SK-N-SH (cell line): ENCODE data around the gene KCTD7. TPM values are rescaled to one million over a fixed set of nuclear protein-coding genes. Genes with fewer than 3 reads are reported as not detected.

Experiments
- CTCF ChIA-PET: fragments of 300-600, 350-600 bp; formaldehyde crosslinking; extraction: SDS; loops from one replicate; lab custom pipeline; 2021; lab: Yijun Ruan, JAX
- POLR2A ChIA-PET: fragments of 350-600 bp; sonication (Branson Sonifier 250); formaldehyde crosslinking; extraction: SDS; loops from one replicate; lab custom pipeline; 2020; ENCODE audit warnings: antibody characterized with exemption, inconsistent platforms; lab: Yijun Ruan, JAX
- DNase-seq: peaks from one replicate; pipeline ENCODE4 v3.0.0; 2012
- H2AFZ ChIP-seq: fragments of 200-600 bp; sonication (generic); 2 replicates; pipeline ENCODE4 v1.8.1; 2016; ENCODE audit warnings: antibody characterized with exemption, mild to moderate bottlenecking, low read depth
- H3F3A ChIP-seq: fragments of 200-600 bp; sonication (generic); replicated peaks from 2 replicates; pipeline ENCODE3; 2016; ENCODE audit warnings: antibody characterized with exemption, mild to moderate bottlenecking; ENCODE audit not compliant: insufficient read depth
- H3K27ac ChIP-seq, 2 experiments: fragments of 200-500 bp in 1 of 2; fragments of 200-600 bp in 1 of 2; sonication (Bioruptor generic) in 1 of 2; sonication (generic), shearing (Covaris generic) in 1 of 2; 2 replicates each; pipeline versions ENCODE4 v1.5.1 to v1.6.1; 2014 to 2016; ENCODE audit warnings: low read depth in 2 of 2, inconsistent platforms in 1 of 2, low read length in 1 of 2, mild to moderate bottlenecking in 1 of 2, mixed read lengths in 1 of 2
- H3K27me3 ChIP-seq: fragments of 200-600 bp; sonication (generic), shearing (Covaris generic); 2 replicates; pipeline ENCODE4 v1.6.1; 2016; ENCODE audit warnings: mixed run types; ENCODE audit not compliant: insufficient read depth
- H3K36me3 ChIP-seq, 2 experiments: fragments of 200-500 bp in 1 of 2; fragments of 200-600 bp in 1 of 2; sonication (Bioruptor generic) in 1 of 2; sonication (generic) in 1 of 2; replicated peaks in 1 of 2; 2 replicates each; pipeline versions ENCODE3 to v1.5.1; 2014 to 2016; ENCODE audit warnings: low read length in 1 of 2, mild to moderate bottlenecking in 1 of 2; ENCODE audit not compliant: insufficient read depth in 2 of 2, control insufficient read depth in 1 of 2
- H3K4me1 ChIP-seq, 2 experiments: fragments of 200-500 bp in 1 of 2; fragments of 200-600 bp in 1 of 2; sonication (Bioruptor generic) in 1 of 2; sonication (generic), shearing (Covaris generic) in 1 of 2; 2 replicates each; pipeline versions ENCODE4 v1.5.1 to v1.6.1; 2014 to 2016; ENCODE audit warnings: low read depth in 1 of 2, low read length in 1 of 2, mixed run types in 1 of 2; ENCODE audit not compliant: insufficient read depth in 2 of 2, control insufficient read depth in 1 of 2
- H3K4me2 ChIP-seq: fragments of 200-600 bp; sonication (generic), shearing (Covaris generic); 2 replicates; pipeline ENCODE4 v1.6.1; 2017; ENCODE audit warnings: mixed run types
- H3K4me3 ChIP-seq, 2 experiments: fragments of 200-500 bp in 1 of 2; fragments of 200-600 bp in 1 of 2; sonication (Bioruptor generic) in 1 of 2; sonication (generic), shearing (Covaris generic) in 1 of 2; 2 replicates each; pipeline versions ENCODE4 v1.5.1 to v1.8.1; 2014 to 2016; ENCODE audit warnings: low read depth in 2 of 2, inconsistent platforms in 1 of 2, low read length in 1 of 2, mild to moderate bottlenecking in 1 of 2, mixed read lengths in 1 of 2, moderate library complexity in 1 of 2
- H3K79me2 ChIP-seq: fragments of 200-600 bp; sonication (generic); 2 replicates; pipeline ENCODE4 v1.8.1; 2017; ENCODE audit warnings: mild to moderate bottlenecking; ENCODE audit not compliant: insufficient read depth
- H3K9ac ChIP-seq: fragments of 200-600 bp; sonication (generic); 2 replicates; pipeline ENCODE4 v1.6.1; 2017; ENCODE audit warnings: mixed run types
- H3K9me2 ChIP-seq: fragments of 200-600 bp; sonication (generic); 2 replicates; pipeline ENCODE4 v1.6.1; 2017; ENCODE audit warnings: mixed run types
- H3K9me3 ChIP-seq: fragments of 200-600 bp; sonication (generic); 2 replicates; pipeline ENCODE4 v1.6.1; 2017; ENCODE audit warnings: mixed run types, mild to moderate bottlenecking, moderate library complexity
- H4K20me1 ChIP-seq: fragments of 200-600 bp; sonication (generic); 2 replicates; pipeline ENCODE4 v1.6.1; 2017; ENCODE audit warnings: mild to moderate bottlenecking, mixed run types; ENCODE audit not compliant: insufficient read depth
- ELF1 ChIP-seq: IDR thresholded peaks from 2 replicates; pipeline ENCODE4 v1.4.0; 2012
- RXRA ChIP-seq: IDR thresholded peaks from 2 replicates; pipeline ENCODE4 v1.4.0; 2012; ENCODE audit warnings: low read depth, mild to moderate bottlenecking, borderline replicate concordance
- SIN3A ChIP-seq: IDR thresholded peaks from 2 replicates; pipeline ENCODE4 v1.6.1; 2012; ENCODE audit warnings: low read depth, mild to moderate bottlenecking, low read length, moderate library complexity, borderline replicate concordance
- WGBS: methylation state at CpG from one replicate; pipeline ENCODE4 v1.1.6; 2017; ENCODE audit warnings: low lambda C conversion rate; 5-methylcytosine and 5-hydroxymethylcytosine counted together
- polyA plus RNA-seq, 3 experiments: library from polyadenylated mRNA; depleted of rRNA; stranded (reverse); fragments of >200 nt; gene quantifications; 2 replicates each; pipeline ENCODE4 v1.2.3, GENCODE V29; 2012
- TF ChIP-seq, protein P1 (sequence below): IDR thresholded peaks from 2 replicates; pipeline ENCODE4 v1.4.0; 2012; ENCODE audit warnings: low read depth, borderline replicate concordance
- TF ChIP-seq, protein P2 (sequence below): IDR thresholded peaks from 2 replicates; pipeline ENCODE4; 2012
- TF ChIP-seq, protein P3 (sequence below): fragments of 150-350 bp; IDR thresholded peaks from 2 replicates; pipeline ENCODE4 v1.6.1; 2016; ENCODE audit warnings: mild to moderate bottlenecking, low read depth, low read length
- TF ChIP-seq, protein P4 (sequence below): fragments of 150-350 bp; IDR thresholded peaks from 2 replicates; pipeline ENCODE4 v1.6.1; 2017; ENCODE audit warnings: antibody characterized with exemption, low read length, low read depth, borderline replicate concordance

Gene KCTD7
- polyA plus RNA-seq, 1 of the 3 experiments (the other 2 are of a cell fraction), result 19.5 TPM

DNA sequence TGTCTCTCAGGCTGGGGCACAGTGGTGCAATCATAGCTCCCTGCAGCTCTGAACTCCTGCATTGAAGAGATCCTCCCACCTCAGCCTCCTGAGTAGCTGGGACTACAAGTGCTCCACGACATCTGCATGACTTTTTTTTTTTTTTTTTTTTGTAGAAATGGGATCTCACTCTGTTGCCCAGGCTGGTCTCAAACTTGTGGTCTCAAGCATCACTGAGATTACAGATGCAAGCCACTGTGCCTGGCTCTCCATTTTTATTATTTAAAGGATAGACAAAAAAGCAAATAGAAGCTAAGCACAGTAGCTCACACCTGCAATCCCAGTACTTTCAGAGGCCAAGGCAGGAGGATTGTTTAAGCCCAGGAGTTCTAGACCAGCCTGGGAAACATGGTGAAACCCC lies 13.0 kb upstream of the KCTD7 start:
- Histone ChIP-seq H4K20me1 (no peaks in the 10 kb centered on the region), H3K4me3 (no peak overlapping the region), H3K9me2 (no peaks in the 10 kb centered on the region), H2AFZ (no peak overlapping the region), H3K4me1 (no peaks in the 10 kb centered on the region), H3K4me2 (no peak overlapping the region), H3K9me3 (no peaks in the 10 kb centered on the region), H3K27ac (no peak overlapping the region), H3K27me3 (no peaks in the 10 kb centered on the region), H3F3A (no peaks in the 10 kb centered on the region), H3K79me2 (no peaks in the 10 kb centered on the region), H3K36me3 (no peaks in the 10 kb centered on the region), H3K9ac (no peak overlapping the region)
- no peak for DNase-seq
- no peak for TF ChIP-seq ELF1
- TF ChIP-seq, protein P1, sequence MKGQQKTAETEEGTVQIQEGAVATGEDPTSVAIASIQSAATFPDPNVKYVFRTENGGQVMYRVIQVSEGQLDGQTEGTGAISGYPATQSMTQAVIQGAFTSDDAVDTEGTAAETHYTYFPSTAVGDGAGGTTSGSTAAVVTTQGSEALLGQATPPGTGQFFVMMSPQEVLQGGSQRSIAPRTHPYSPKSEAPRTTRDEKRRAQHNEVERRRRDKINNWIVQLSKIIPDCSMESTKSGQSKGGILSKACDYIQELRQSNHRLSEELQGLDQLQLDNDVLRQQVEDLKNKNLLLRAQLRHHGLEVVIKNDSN, result no peak
- WGBS, result 37% methylated on average over 1 of the region's 1 CpG
- POLR2A ChIA-PET, result interaction anchor here (0.5 to 0.7 kb wide), 2 partner anchors 132 to 1889 kb away, joined by 3 to 4 read pairs; no protein-coding TSS in a partner anchor
- CTCF ChIA-PET, result interaction anchor here (1.4 kb wide), 1 partner anchor 11 kb away, joined by 3 read pairs; no protein-coding TSS in a partner anchor

DNA sequence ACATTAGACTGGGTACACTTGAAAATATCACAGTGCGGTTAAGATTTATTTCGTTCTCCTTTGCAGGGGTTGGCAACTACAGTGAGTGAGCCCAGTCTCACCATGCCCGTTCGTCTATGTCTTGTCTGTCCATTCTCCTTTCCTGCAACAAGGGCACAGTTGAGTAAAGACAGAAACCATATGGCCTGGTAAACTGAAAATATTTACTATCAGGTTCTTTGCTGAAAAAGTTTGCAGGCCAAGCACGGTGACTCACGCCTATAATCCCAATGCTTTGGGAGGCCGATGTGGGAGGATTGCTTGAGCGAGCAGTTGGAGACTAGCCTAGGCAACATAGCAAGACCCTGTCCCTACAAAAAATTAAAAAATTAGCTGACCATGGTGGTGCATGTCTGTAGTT lies 11.4 kb upstream of the KCTD7 start:
- no peaks in the 10 kb centered on the region for H3K9me2 ChIP-seq
- no peaks in the 10 kb centered on the region for H3K27me3 ChIP-seq
- ChIA-PET POLR2A (no interaction called here), CTCF (interaction anchor here (1.4 kb wide), 1 partner anchor 59 kb away, joined by 4 read pairs; no protein-coding TSS in a partner anchor)
- 65% methylated on average over 8 of the region's 8 CpGs for WGBS
- no peak for DNase-seq
- H3K4me2 ChIP-seq, result no peak overlapping the region
- H3K79me2 ChIP-seq, result no peaks in the 10 kb centered on the region
- no peaks in the 10 kb centered on the region for H3K36me3 ChIP-seq
- no peak overlapping the region for H3K4me3 ChIP-seq
- H4K20me1 ChIP-seq, result no peaks in the 10 kb centered on the region
- no peaks in the 10 kb centered on the region for H3K4me1 ChIP-seq
- H3K9ac ChIP-seq, result no peak overlapping the region
- TF ChIP-seq RXRA (no peak), SIN3A (no peak)
- TF ChIP-seq, protein P2, sequence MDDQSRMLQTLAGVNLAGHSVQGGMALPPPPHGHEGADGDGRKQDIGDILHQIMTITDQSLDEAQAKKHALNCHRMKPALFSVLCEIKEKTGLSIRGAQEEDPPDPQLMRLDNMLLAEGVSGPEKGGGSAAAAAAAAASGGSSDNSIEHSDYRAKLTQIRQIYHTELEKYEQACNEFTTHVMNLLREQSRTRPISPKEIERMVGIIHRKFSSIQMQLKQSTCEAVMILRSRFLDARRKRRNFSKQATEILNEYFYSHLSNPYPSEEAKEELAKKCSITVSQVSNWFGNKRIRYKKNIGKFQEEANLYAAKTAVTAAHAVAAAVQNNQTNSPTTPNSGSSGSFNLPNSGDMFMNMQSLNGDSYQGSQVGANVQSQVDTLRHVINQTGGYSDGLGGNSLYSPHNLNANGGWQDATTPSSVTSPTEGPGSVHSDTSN, result no peak
- TF ChIP-seq, protein P3, sequence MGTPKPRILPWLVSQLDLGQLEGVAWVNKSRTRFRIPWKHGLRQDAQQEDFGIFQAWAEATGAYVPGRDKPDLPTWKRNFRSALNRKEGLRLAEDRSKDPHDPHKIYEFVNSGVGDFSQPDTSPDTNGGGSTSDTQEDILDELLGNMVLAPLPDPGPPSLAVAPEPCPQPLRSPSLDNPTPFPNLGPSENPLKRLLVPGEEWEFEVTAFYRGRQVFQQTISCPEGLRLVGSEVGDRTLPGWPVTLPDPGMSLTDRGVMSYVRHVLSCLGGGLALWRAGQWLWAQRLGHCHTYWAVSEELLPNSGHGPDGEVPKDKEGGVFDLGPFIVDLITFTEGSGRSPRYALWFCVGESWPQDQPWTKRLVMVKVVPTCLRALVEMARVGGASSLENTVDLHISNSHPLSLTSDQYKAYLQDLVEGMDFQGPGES, result no peak
- TF ChIP-seq, protein P4, sequence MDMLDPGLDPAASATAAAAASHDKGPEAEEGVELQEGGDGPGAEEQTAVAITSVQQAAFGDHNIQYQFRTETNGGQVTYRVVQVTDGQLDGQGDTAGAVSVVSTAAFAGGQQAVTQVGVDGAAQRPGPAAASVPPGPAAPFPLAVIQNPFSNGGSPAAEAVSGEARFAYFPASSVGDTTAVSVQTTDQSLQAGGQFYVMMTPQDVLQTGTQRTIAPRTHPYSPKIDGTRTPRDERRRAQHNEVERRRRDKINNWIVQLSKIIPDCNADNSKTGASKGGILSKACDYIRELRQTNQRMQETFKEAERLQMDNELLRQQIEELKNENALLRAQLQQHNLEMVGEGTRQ, result no peak
- H3F3A ChIP-seq, result no peaks in the 10 kb centered on the region
- H3K27ac ChIP-seq, result no peak overlapping the region
- H2AFZ ChIP-seq, result no peak overlapping the region
- H3K9me3 ChIP-seq, result no peaks in the 10 kb centered on the region
